PFSK-1 (cell line): ENCODE results near the gene IL13.

Experiments
- FOXP2 ChIP-seq: optimal IDR thresholded peaks from 2 replicates; pipeline ENCODE3; 2011; ENCODE audit warnings: borderline replicate concordance, control low read depth, inconsistent platforms; ENCODE audit not compliant: insufficient read depth; ENCODE audit errors: extremely low read length, extremely low read depth
- POLR2AphosphoS5 ChIP-seq: IDR thresholded peaks from 2 replicates; pipeline ENCODE4 v1.6.1; 2012; ENCODE audit warnings: low read depth, mild to moderate bottlenecking, control low read depth, low read length, moderate library complexity
- REST ChIP-seq, 2 experiments: IDR thresholded peaks; 2 replicates each; pipeline versions ENCODE4 v1.6.1 to v1.8.0; 2011 to 2012; ENCODE audit warnings: low read depth in 2 of 2, low read length in 2 of 2, control low read depth in 1 of 2, inconsistent platforms in 1 of 2, mild to moderate bottlenecking in 1 of 2, moderate library complexity in 1 of 2; ENCODE audit not compliant: insufficient read depth in 1 of 2
- SIN3A ChIP-seq: IDR thresholded peaks from 2 replicates; pipeline ENCODE4 v1.6.1; 2012; ENCODE audit warnings: mild to moderate bottlenecking, low read length, moderate library complexity, borderline replicate concordance; ENCODE audit not compliant: insufficient read depth
- TAF1 ChIP-seq: IDR thresholded peaks from 2 replicates; pipeline ENCODE4 v1.6.1; 2012; ENCODE audit warnings: low read length, control low read depth, borderline replicate concordance; ENCODE audit not compliant: insufficient read depth

Gene IL13

DNA sequence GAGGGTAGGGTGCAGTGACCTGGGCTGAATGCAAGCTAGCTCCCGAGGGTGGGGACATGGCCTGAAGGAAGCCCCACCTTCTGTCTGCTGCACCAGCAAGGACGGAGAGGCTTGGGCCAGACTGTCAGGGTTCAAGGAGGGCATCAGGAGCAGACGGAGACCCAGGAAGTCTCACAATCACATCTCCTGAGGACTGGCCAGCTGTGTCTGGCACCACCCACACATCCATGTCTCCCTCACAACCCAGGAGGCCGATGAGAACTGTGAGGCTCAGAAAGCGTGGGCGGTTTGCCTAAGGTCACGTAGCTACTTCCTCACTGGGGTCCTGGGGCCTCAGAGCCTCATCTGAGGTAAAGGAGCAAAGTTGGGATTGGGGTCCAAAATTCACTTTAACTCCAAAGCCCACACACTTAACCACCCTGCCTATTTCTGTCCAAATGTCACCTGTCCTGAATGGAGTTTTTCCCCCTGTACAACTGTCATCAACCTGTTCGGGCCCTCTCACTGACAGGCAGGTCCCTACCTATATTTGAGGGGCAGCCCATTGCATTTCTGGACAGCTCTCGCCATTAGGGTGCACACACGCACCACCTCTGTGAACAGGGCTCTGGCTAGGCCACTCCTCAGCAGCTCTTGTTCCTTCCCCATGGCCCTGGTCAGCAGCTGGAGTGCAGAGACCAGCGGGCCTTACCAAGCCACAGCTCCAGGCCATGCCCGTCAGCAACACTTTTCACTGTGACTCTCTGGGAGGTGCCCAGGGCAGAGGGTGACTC, 3.4 kb downstream of the IL13 start:
- TF ChIP-seq REST (IDR thresholded peaks at IDR 0.05; ENCODE audit: insufficient read depth in 1 of 2, low read depth in 2 of 2, low read length in 2 of 2) (no peak), POLR2AphosphoS5 (no peak)

- no peak for TF ChIP-seq POLR2AphosphoS5
- no peak for TF ChIP-seq REST (IDR thresholded peaks at IDR 0.05; ENCODE audit: insufficient read depth in 1 of 2, low read depth in 2 of 2, low read length in 2 of 2)
- no peak for TF ChIP-seq TAF1
- TF ChIP-seq SIN3A: no peak
- no peak for TF ChIP-seq FOXP2
These were observed 4.0 kb downstream of the IL13 start for GRCh38 chr5:132662004-132662401.

- TF ChIP-seq POLR2AphosphoS5: no peak
- no peak for TF ChIP-seq SIN3A
- no peak for TF ChIP-seq FOXP2
- no peak for TF ChIP-seq REST (IDR thresholded peaks at IDR 0.05; ENCODE audit: insufficient read depth in 1 of 2, low read depth in 2 of 2, low read length in 2 of 2)
- no peak for TF ChIP-seq TAF1
These were observed 5.2 kb downstream of the IL13 start for GRCh38 chr5:132662925-132663770.

GRCh38 chr5:132663771-132664695, 6.1 kb downstream of the IL13 start:
- TF ChIP-seq POLR2AphosphoS5: no peak
- TF ChIP-seq TAF1: no peak
- no peak for TF ChIP-seq REST (IDR thresholded peaks at IDR 0.05; ENCODE audit: insufficient read depth in 1 of 2, low read depth in 2 of 2, low read length in 2 of 2)
